Neural cell (in vitro differentiated cells): ENCODE data around the gene GOLGA6L2. TPM values are rescaled to one million over a fixed set of nuclear protein-coding genes. Genes with fewer than 3 reads are reported as not detected.

Experiments used
- H2AFZ ChIP-seq: fragments of 200-600, 300-800 bp; sonication (generic), shearing (Covaris generic); 2 replicates; pipeline ENCODE4 v1.6.0; 2014; ENCODE audit warnings: low read depth, mild to moderate bottlenecking, antibody characterized with exemption, low read length, moderate library complexity
- H3F3A ChIP-seq: fragments of 200-600 bp; shearing (Covaris generic); 2 replicates; pipeline ENCODE4 v1.6.1; 2016; ENCODE audit warnings: mild to moderate bottlenecking, moderate library complexity, mixed read lengths, antibody characterized with exemption, low read length; ENCODE audit not compliant: insufficient read depth, poor library complexity, severe bottlenecking
- H3K27ac ChIP-seq: fragments of 200-600, 300-800 bp; sonication (generic), shearing (Covaris generic); 2 replicates; pipeline ENCODE4 v1.5.1; 2014; ENCODE audit warnings: mild to moderate bottlenecking, low read length, moderate library complexity
- H3K27me3 ChIP-seq: fragments of 300-800, 200-600 bp; sonication (generic), shearing (Covaris generic); 2 replicates; pipeline ENCODE4 v1.6.0; 2014; ENCODE audit warnings: mild to moderate bottlenecking, low read depth, low read length, moderate library complexity; ENCODE audit not compliant: insufficient read depth
- H3K36me3 ChIP-seq: fragments of 300-800, 200-600 bp; sonication (generic), shearing (Covaris generic); 2 replicates; pipeline ENCODE4 v1.5.1; 2014; ENCODE audit warnings: mild to moderate bottlenecking, antibody characterized with exemption, low read length, moderate library complexity; ENCODE audit not compliant: insufficient read depth
- H3K4me2 ChIP-seq: fragments of 300-800, 200-600 bp; sonication (generic), shearing (Covaris generic); 2 replicates; pipeline ENCODE4 v1.6.0; 2014; ENCODE audit warnings: mild to moderate bottlenecking, low read length
- H3K4me3 ChIP-seq: fragments of 300-800, 200-600 bp; sonication (generic), shearing (Covaris generic); 2 replicates; pipeline ENCODE4 v1.5.1; 2014; ENCODE audit warnings: mild to moderate bottlenecking, low read length, moderate library complexity
- H3K79me2 ChIP-seq: fragments of 200-600 bp; shearing (Covaris generic); replicated peaks from 2 replicates; pipeline ENCODE4 v1.6.0; 2014; ENCODE audit warnings: mild to moderate bottlenecking, low read length, moderate library complexity; ENCODE audit not compliant: insufficient read depth
- H3K9ac ChIP-seq: fragments of 300-800, 200-600 bp; sonication (generic), shearing (Covaris generic); 2 replicates; pipeline ENCODE4 v1.6.1; 2016; ENCODE audit warnings: mild to moderate bottlenecking, low read length, mixed read lengths
- H3K9me2 ChIP-seq: fragments of 200-600 bp; shearing (Covaris generic); 2 replicates; pipeline ENCODE4 v1.6.1; 2016; ENCODE audit warnings: mild to moderate bottlenecking, low read length, mixed read lengths; ENCODE audit not compliant: insufficient read depth
- H3K9me3 ChIP-seq: fragments of 200-600, 300-800 bp; sonication (generic), shearing (Covaris generic); 2 replicates; pipeline ENCODE4 v1.6.1; 2016; ENCODE audit warnings: mild to moderate bottlenecking, mixed run types, low read length, moderate library complexity, mixed read lengths
- H4K20me1 ChIP-seq: fragments of 200-600 bp; shearing (Covaris generic); 2 replicates; pipeline ENCODE4 v1.6.1; 2016; ENCODE audit warnings: mild to moderate bottlenecking, mixed run types; ENCODE audit not compliant: insufficient read depth
- EP300 ChIP-seq: fragments of 450-650 bp; conservative IDR thresholded peaks from 2 replicates; pipeline ENCODE4 v1.6.1; 2014; ENCODE audit warnings: antibody characterized with exemption, mild to moderate bottlenecking, moderate library complexity; ENCODE audit not compliant: poor library complexity, severe bottlenecking
- EZH2 ChIP-seq: fragments of 200-600, 300-800 bp; shearing (Covaris generic), sonication (generic); IDR thresholded peaks from 2 replicates; pipeline ENCODE4 v1.6.1; 2014; ENCODE audit warnings: antibody characterized with exemption, low read length, borderline replicate concordance, mild to moderate bottlenecking; ENCODE audit not compliant: insufficient read depth, poor library complexity, severe bottlenecking
- MXI1 ChIP-seq: fragments of 450-650 bp; conservative IDR thresholded peaks from 2 replicates; pipeline ENCODE4 v1.6.1; 2014; ENCODE audit warnings: antibody characterized with exemption, mild to moderate bottlenecking; ENCODE audit not compliant: poor library complexity, severe bottlenecking
- POLR2AphosphoS5 ChIP-seq: IDR thresholded peaks from 2 replicates; pipeline ENCODE4 v1.6.1; 2012
- RAD21 ChIP-seq: fragments of 450-650 bp; conservative IDR thresholded peaks from 2 replicates; pipeline ENCODE4 v1.6.1; 2014; ENCODE audit warnings: antibody characterized with exemption, mild to moderate bottlenecking, moderate library complexity
- REST ChIP-seq: IDR thresholded peaks from 2 replicates; pipeline ENCODE4 v1.6.1; 2012; ENCODE audit warnings: borderline replicate concordance
- SMC3 ChIP-seq: fragments of 450-650 bp; conservative IDR thresholded peaks from 2 replicates; pipeline ENCODE4 v1.6.1; 2014; ENCODE audit warnings: antibody characterized with exemption, mild to moderate bottlenecking, moderate library complexity; ENCODE audit not compliant: poor library complexity
- TAF1 ChIP-seq: IDR thresholded peaks from 2 replicates; pipeline ENCODE4 v1.6.1; 2012; ENCODE audit warnings: low read depth
- polyA plus RNA-seq: library from polyadenylated mRNA; depleted of rRNA; stranded (reverse); fragments of >200 nt; gene quantifications from 2 replicates; pipeline ENCODE4 v1.2.3, GENCODE V29; 2014

Gene GOLGA6L2
- polyA plus RNA-seq, 1 donor from 2014 or later: not detected

GRCh38 chr15:23422099-23422945, 24.7 kb downstream of the GOLGA6L2 start:
- Histone ChIP-seq H3K27me3 (no peaks in the 10 kb centered on the region), H3K9ac (no peak overlapping the region), H2AFZ (no peak overlapping the region), H3F3A (no peaks in the 10 kb centered on the region), H3K36me3 (no peaks in the 10 kb centered on the region), H4K20me1 (no peaks in the 10 kb centered on the region), H3K79me2 (no peaks in the 10 kb centered on the region), H3K4me2 (no peak overlapping the region), H3K4me3 (no peak overlapping the region), H3K9me3 (no peaks in the 10 kb centered on the region), H3K27ac (no peak overlapping the region), H3K9me2 (no peaks in the 10 kb centered on the region)
- TF ChIP-seq REST (no peak), TAF1 (no peak), SMC3 (no peak), POLR2AphosphoS5 (no peak), MXI1 (no peak), RAD21 (no peak), EZH2 (no peak), EP300 (no peak)

GRCh38 chr15:23420806-23421575, 26.1 kb downstream of the GOLGA6L2 start:
- no peaks in the 10 kb centered on the region for H3K9me3 ChIP-seq

More at GRCh38 chr15:23420806-23421575, 26.1 kb downstream of the GOLGA6L2 start:
- Histone ChIP-seq H3K36me3 (no peaks in the 10 kb centered on the region), H3K27me3 (no peaks in the 10 kb centered on the region), H3K79me2 (no peaks in the 10 kb centered on the region), H4K20me1 (no peaks in the 10 kb centered on the region), H3K4me3 (no peak overlapping the region), H3K9me2 (no peaks in the 10 kb centered on the region), H3K4me2 (no peak overlapping the region), H2AFZ (no peak overlapping the region), H3F3A (no peaks in the 10 kb centered on the region), H3K27ac (no peak overlapping the region), H3K9ac (no peak overlapping the region)
- TF ChIP-seq SMC3 (no peak), RAD21 (no peak), EZH2 (no peak), REST (no peak), MXI1 (no peak)
